RPMI7951 (cell line): ENCODE measurements around the gene LMNB1. TPM values are rescaled to one million over a fixed set of nuclear protein-coding genes. Genes with fewer than 3 reads are reported as not detected.
"Not testable (repeated sequence)": the region's sequence is repeated elsewhere in the genome, so short reads cannot be mapped to it uniquely, and the experiment has no call there.

Source experiments
- DNase-seq: peaks from one replicate; pipeline ENCODE4 v3.0.0-alpha.2; 2012; ENCODE audit warnings: low read depth
- total RNA-seq: library from RNA; depleted of rRNA; stranded (reverse); fragments of >200 nt; shearing (Covaris generic); gene quantifications from 2 replicates; pipeline ENCODE4 v1.2.3, GENCODE V29; 2014

LMNB1 gene
- total RNA-seq, 1 experiment from 2014 or later, result 101 TPM

DNA sequence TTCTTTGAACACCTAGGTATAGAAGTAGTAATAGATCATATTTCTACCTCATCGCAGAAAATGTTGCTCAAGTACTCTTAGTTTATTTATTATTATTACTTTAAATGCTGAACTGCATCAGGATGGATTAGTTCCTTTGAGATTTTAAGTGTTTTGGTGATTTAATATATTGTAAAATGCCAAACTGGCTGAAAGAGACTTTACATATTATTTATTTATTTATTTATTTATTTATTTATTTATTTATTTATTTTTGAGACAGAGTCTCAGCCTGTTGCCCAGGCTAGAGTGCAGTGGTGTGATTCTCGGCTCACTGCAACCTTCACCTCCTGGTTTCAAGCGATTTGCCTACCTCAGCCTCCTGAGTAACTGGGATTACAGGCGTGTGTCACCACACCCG lies 42.3 kb downstream of the LMNB1 start:
- no peak for DNase-seq

GRCh38 chr5:126826619-126827215 lies 49.8 kb downstream of the LMNB1 start:
- no peak for DNase-seq

GRCh38 chr5:126829098-126829497 lies 52.2 kb downstream of the LMNB1 start:
- no peak for DNase-seq

GRCh38 chr5:126830061-126830460 lies 53.1 kb downstream of the LMNB1 start:
- DNase-seq, result no peak

- no peak for DNase-seq
Observed at GRCh38 chr5:126831156-126831555, 54.2 kb downstream of the LMNB1 start.

DNA sequence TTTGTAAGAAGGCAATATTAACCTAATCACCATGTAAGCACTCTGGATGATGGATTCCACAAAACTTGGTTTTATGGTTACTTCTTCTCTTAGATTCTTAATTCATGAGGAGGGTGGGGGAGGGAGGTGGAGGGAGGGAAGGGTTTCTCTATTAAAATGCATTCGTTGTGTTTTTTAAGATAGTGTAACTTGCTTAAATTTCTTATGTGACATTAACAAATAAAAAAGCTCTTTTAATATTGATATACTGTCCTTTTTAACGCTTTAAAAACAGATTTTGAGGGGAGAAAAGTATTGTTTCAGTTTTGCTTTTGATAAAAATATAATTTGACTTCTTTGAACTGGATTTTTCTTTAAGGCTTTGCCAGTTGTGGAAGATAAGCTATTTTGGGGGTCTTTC lies 59.8 kb downstream of the LMNB1 start:
- DNase-seq, result no peak

DNA sequence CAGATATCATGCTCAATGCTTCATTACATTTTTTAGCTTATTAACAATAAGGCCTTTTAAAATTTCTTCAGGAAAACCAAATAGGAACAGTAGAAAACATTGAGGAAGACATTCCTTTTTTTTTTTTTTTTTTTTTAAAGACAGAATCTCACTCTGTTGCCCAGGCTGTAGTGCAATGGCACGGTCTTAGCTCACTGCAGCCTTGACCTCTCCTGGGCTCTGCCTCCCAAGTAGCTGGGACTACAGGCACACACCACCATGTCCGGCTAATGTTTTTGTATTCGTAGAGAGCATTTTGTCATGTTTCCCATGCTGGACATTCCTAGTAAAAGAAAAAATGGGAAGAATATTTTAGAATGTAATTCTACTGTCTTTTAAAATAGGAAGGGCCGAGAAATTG lies 60.3 kb downstream of the LMNB1 start:
- no peak for DNase-seq

GRCh38 chr5:126837906-126838539 lies 61.1 kb downstream of the LMNB1 start:
- DNase-seq, result no peak

- not testable (repeated sequence) for DNase-seq
Observed at GRCh38 chr5:126839407-126839806, 62.5 kb downstream of the LMNB1 start.

GRCh38 chr5:126843375-126843774 lies 66.4 kb downstream of the LMNB1 start:
- not testable (repeated sequence) for DNase-seq

DNA sequence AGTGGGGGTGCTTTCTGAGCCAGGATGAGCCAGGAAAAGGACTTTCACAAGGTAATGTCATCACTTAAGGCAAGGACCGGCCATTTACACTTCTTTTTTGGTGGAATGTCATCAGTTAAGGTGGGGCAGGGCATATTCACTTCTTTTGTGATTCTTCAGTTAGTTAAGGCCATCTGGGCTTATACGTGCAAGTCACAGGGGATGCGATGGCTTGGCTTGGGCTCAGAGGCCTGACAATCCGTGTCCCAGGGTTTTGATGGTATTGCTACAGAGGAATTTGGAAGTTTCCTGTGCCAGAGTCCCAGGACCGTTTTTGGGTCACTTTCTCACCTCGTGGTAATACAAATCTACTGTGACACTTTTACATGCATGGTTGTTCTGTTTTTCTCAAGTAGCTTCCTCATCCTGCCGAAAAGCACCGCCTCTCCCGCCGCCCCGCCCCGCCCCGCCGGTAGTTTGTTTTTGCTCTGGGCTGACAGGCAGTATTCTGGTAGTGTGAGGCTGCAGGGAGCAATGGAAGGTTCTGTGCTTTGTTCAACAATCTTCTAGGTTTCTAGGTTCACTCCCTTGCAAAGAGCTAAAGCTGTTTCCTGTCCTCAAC lies 68.6 kb downstream of the LMNB1 start:
- DNase-seq, result not testable (repeated sequence)

GRCh38 chr5:126846344-126846743 lies 69.4 kb downstream of the LMNB1 start:
- DNase-seq, result no peak

- peak; percentile 14 for DNase-seq
Observed at GRCh38 chr5:126846744-126847455, 70.0 kb downstream of the LMNB1 start.

DNA sequence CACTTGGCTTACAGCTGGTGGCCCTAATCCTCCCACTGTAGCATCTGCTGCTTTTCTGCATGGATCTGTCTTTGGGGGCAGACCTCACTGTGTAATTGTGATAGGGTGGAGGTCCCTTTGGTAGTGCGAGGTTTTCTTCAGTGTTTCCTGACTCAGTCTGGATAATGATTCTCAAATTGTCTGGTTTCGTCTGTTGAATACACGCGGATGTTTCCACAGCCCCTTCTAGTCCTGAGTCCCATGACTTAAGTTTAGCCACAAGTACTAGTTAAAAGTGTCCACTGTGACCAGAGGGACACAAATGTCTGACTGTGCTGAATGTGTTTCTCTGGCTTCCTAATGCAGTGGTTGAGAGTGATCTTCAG lies 70.5 kb downstream of the LMNB1 start:
- no peak for DNase-seq

GRCh38 chr5:126847826-126848251 lies 70.9 kb downstream of the LMNB1 start:
- DNase-seq, result no peak

- no peak for DNase-seq
Observed at GRCh38 chr5:126848253-126848652, 71.3 kb downstream of the LMNB1 start.

DNA sequence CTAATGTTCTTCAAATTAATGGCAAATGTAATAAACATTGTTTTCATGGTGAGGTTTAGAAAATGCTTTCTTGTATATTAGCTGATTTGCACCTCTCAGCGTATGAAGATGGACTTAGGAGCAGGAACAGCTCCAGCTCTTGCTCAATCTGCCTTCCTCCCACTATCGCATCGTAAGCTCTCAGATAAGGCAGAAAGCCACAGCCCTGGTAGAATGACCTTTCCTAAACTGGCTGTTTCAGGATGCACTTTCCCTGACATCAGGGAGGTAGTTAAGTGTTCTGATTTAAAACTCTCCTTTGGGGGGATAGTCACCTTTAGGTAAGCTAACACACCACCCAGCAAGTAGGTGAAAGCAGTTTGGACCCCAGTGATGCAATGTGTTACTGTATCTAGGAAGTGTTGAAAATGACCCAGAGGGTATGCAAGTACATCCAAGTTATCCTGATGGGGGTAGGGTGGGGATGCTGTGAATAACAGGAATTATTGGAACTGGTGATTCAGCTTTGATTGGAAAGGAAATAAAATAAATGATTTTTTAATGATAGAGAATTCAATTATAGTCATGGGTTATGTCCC lies 72.3 kb downstream of the LMNB1 start:
- no peak for DNase-seq

DNA sequence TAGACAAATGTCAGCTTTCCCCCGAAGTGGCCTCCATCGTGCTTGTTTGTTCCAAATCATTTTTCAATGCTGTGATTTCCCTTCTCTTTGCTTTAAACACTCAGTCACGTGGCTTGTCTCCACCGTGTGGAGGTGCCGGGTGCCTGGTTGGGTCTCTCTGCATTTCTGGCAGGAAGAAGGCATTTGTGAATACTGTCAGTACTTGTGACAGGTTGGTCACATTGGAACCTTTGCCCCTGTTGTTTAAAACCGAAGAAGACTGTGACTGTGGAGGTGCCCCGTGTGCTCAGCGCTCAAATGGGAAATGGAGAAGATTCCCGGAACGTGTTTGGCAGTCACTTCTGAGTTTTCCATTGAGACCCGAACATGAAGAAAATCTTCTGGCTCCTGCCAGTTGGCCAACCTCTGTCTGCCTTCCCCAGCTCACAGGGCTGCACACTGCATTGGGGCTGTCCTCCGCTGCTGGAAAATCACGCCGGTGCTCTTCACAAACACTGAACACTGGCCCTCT lies 74.6 kb downstream of the LMNB1 start:
- no peak for DNase-seq

- no peak for DNase-seq
Observed at GRCh38 chr5:126852091-126852571, 75.2 kb downstream of the LMNB1 start.

GRCh38 chr5:126852841-126853271 lies 75.9 kb downstream of the LMNB1 start:
- no peak for DNase-seq

GRCh38 chr5:126853541-126854307 lies 76.8 kb downstream of the LMNB1 start:
- DNase-seq, result not testable (repeated sequence)
